H1 (cell line): ENCODE data around the gene NEK10.

Experiments used
- CEBPB ChIP-seq: IDR thresholded peaks from 2 replicates; pipeline ENCODE4 v1.6.1; 2012; ENCODE audit warnings: low read depth, low read length
- CREB1 ChIP-seq: IDR thresholded peaks from 2 replicates; pipeline ENCODE4 v1.6.1; 2012; ENCODE audit warnings: inconsistent platforms
- EP300 ChIP-seq, 2 experiments: IDR thresholded peaks; 1 replicate in 1 of 2; 2 replicates in 1 of 2; pipeline ENCODE4 v1.6.1; 2011 to 2012; ENCODE audit warnings: low read depth in 2 of 2, low read length in 2 of 2, mild to moderate bottlenecking in 2 of 2, borderline replicate concordance in 1 of 2, inconsistent platforms in 1 of 2, moderate library complexity in 1 of 2
- POLR2A ChIP-seq, 2 experiments: IDR thresholded peaks; 1 replicate in 1 of 2; 2 replicates in 1 of 2; pipeline ENCODE4 v1.6.1; 2011; ENCODE audit warnings: low read depth in 2 of 2, low read length in 2 of 2, mild to moderate bottlenecking in 2 of 2; ENCODE audit errors: control extremely low read depth in 1 of 2
- TF ChIP-seq, protein P1 (sequence below), 3 experiments: IDR thresholded peaks; 1 replicate in 2 of 3; 2 replicates in 1 of 3; pipeline versions ENCODE4 v1.5.1 to v1.6.1; 2011; ENCODE audit warnings: low read length in 3 of 3, mild to moderate bottlenecking in 3 of 3, inconsistent platforms in 2 of 3, low read depth in 1 of 3, moderate library complexity in 1 of 3; ENCODE audit not compliant: insufficient read depth in 1 of 3; ENCODE audit errors: control extremely low read depth in 1 of 3

DNA sequence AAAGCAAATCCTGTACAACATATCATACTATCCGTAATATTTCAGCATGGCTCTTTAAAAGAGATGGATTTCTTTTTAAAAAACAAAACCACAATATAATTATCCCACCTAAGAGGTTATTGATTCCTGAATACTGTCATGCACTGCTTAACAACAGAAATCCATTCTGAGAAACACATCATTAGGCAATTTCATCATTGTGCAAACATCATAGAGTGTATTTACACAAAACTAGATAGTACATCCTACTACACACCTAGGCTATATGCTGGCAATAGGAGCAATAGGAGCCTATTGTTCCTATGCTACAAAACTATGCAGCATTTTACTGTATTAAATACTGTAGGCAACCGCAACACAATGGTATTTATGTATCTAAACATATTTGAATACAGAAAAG is 242.0 kb downstream of the NEK10 start:
- no peak for TF ChIP-seq CEBPB
- no peak for TF ChIP-seq CREB1
- TF ChIP-seq, protein P1, sequence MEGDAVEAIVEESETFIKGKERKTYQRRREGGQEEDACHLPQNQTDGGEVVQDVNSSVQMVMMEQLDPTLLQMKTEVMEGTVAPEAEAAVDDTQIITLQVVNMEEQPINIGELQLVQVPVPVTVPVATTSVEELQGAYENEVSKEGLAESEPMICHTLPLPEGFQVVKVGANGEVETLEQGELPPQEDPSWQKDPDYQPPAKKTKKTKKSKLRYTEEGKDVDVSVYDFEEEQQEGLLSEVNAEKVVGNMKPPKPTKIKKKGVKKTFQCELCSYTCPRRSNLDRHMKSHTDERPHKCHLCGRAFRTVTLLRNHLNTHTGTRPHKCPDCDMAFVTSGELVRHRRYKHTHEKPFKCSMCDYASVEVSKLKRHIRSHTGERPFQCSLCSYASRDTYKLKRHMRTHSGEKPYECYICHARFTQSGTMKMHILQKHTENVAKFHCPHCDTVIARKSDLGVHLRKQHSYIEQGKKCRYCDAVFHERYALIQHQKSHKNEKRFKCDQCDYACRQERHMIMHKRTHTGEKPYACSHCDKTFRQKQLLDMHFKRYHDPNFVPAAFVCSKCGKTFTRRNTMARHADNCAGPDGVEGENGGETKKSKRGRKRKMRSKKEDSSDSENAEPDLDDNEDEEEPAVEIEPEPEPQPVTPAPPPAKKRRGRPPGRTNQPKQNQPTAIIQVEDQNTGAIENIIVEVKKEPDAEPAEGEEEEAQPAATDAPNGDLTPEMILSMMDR (IDR thresholded peaks at IDR 0.05; ENCODE audit: control extremely low read depth in 1 of 3, insufficient read depth in 1 of 3, low read depth in 1 of 3, low read length in 3 of 3), result no peak
- TF ChIP-seq POLR2A (IDR thresholded peaks at IDR 0.05; ENCODE audit: control extremely low read depth in 1 of 2, low read depth in 2 of 2, low read length in 2 of 2), result no peak
- TF ChIP-seq EP300 (IDR thresholded peaks at IDR 0.05; ENCODE audit: borderline replicate concordance in 1 of 2, low read depth in 2 of 2, low read length in 2 of 2), result no peak
